Glutamatergic neuron (in vitro differentiated cells): ENCODE data around the gene CEP164. TPM values are rescaled to one million over a fixed set of nuclear protein-coding genes. Genes with fewer than 3 reads are reported as not detected.
A peak's percentile ranks its signal among the peaks of the same experiment; 100 is the strongest.

Experiments
- DNase-seq: peaks from one replicate; pipeline ENCODE4 v3.0.0; 2022
- H3K27ac Mint-ChIP-seq: one replicate; pipeline ENCODE4 v1.8.0; 2020; ENCODE audit warnings: mild to moderate bottlenecking, mixed read lengths, inconsistent platforms; ENCODE audit not compliant: unreplicated experiment
- H3K27me3 Mint-ChIP-seq: one replicate; pipeline ENCODE4 v1.8.0; 2020; ENCODE audit warnings: mild to moderate bottlenecking, moderate library complexity, mixed read lengths, inconsistent platforms; ENCODE audit not compliant: unreplicated experiment
- H3K36me3 Mint-ChIP-seq: one replicate; pipeline ENCODE4 v1.8.0; 2020; ENCODE audit warnings: mild to moderate bottlenecking, mixed read lengths, inconsistent platforms; ENCODE audit not compliant: unreplicated experiment
- H3K4me1 Mint-ChIP-seq: one replicate; pipeline ENCODE4 v1.8.0; 2020; ENCODE audit warnings: mild to moderate bottlenecking, low read depth, mixed read lengths, inconsistent platforms; ENCODE audit not compliant: unreplicated experiment
- H3K4me3 Mint-ChIP-seq: one replicate; pipeline ENCODE4 v1.8.0; 2020; ENCODE audit warnings: mild to moderate bottlenecking, mixed read lengths, inconsistent platforms; ENCODE audit not compliant: unreplicated experiment
- H3K9me3 Mint-ChIP-seq: one replicate; pipeline ENCODE4 v1.8.0; 2020; ENCODE audit warnings: mild to moderate bottlenecking, moderate library complexity, mixed read lengths, inconsistent platforms; ENCODE audit not compliant: unreplicated experiment
- total RNA-seq: library from RNA; stranded (reverse); fragmentation: NEBNext Ultra II Directional; extraction: Animal tissue kit (Norgen Biotek cat#: 25700); gene quantifications from one replicate; pipeline ENCODE4 v1.2.1, GENCODE V29; 2021; ENCODE audit not compliant: unreplicated experiment
- TF ChIP-seq, protein P1 (sequence below): fragments of 200-600 bp; sonication (generic); IDR thresholded peaks from one replicate; pipeline ENCODE4 v1.5.0; 2021; ENCODE audit not compliant: partially characterized antibody, unreplicated experiment

CEP164 gene
- total RNA-seq, 1 donor from 2014 or later = 27.1 TPM

DNA sequence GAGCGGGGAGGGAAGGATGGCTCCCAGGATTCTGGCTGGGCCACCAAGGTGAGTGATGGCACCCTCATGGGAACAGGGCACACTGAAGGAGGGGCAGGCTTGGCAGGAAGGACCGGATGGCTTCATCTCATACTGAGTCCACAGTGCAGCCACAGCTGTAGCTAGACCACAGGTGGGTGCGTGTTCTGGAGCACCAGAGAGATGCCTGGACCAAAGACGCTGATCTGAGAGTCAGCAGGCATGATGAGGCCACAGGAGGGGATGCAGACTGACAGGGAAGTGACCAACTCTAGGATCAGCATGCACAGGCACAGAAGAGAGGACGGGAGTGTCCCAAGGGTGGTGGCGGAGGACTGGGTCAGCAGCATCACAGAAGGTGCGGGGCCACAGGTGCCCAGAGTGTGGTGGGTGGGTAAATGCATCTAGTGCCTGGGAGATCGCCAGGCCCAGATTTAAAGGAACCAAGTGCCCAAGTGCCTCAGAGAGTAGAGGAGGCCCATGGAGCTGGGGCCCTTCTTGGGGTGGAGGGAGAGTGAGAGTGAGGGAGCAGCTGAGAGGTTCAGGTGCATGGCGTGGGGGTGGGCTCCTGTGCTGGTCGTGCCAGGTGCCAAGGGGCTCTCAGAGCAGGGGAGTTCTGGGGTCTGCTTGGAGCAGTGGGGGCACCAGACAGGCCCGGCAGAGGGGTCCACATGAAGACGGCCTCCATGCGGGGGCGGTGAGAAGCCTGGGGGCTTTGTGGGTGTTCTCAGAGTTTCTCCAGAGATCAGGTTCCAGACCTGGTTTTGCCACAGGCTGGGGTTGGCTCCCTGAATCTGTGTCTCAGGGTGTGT, 113.7 kb downstream of the CEP164 start:
- peaks cover 8% of the 10 kb centered on the region for H3K27me3 Mint-ChIP-seq
- H3K9me3 Mint-ChIP-seq = peaks cover 4% of the 10 kb centered on the region
- TF ChIP-seq, protein P1, sequence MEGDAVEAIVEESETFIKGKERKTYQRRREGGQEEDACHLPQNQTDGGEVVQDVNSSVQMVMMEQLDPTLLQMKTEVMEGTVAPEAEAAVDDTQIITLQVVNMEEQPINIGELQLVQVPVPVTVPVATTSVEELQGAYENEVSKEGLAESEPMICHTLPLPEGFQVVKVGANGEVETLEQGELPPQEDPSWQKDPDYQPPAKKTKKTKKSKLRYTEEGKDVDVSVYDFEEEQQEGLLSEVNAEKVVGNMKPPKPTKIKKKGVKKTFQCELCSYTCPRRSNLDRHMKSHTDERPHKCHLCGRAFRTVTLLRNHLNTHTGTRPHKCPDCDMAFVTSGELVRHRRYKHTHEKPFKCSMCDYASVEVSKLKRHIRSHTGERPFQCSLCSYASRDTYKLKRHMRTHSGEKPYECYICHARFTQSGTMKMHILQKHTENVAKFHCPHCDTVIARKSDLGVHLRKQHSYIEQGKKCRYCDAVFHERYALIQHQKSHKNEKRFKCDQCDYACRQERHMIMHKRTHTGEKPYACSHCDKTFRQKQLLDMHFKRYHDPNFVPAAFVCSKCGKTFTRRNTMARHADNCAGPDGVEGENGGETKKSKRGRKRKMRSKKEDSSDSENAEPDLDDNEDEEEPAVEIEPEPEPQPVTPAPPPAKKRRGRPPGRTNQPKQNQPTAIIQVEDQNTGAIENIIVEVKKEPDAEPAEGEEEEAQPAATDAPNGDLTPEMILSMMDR = no peak
- H3K27ac Mint-ChIP-seq = no peak overlapping the region
- no peaks in the 10 kb centered on the region for H3K36me3 Mint-ChIP-seq
- no peak overlapping the region for H3K4me3 Mint-ChIP-seq
- DNase-seq = no peak
- H3K4me1 Mint-ChIP-seq = peaks cover 9% of the 10 kb centered on the region

- Mint-ChIP-seq H3K4me1 (peaks cover 9% of the 10 kb centered on the region), H3K9me3 (peaks cover 4% of the 10 kb centered on the region), H3K4me3 (no peak overlapping the region), H3K36me3 (no peaks in the 10 kb centered on the region), H3K27me3 (peaks cover 8% of the 10 kb centered on the region), H3K27ac (no peak overlapping the region)
- TF ChIP-seq, protein P1 = no peak
- DNase-seq = no peak
Observed at GRCh38 chr11:117442049-117442868, 114.6 kb downstream of the CEP164 start.

DNA sequence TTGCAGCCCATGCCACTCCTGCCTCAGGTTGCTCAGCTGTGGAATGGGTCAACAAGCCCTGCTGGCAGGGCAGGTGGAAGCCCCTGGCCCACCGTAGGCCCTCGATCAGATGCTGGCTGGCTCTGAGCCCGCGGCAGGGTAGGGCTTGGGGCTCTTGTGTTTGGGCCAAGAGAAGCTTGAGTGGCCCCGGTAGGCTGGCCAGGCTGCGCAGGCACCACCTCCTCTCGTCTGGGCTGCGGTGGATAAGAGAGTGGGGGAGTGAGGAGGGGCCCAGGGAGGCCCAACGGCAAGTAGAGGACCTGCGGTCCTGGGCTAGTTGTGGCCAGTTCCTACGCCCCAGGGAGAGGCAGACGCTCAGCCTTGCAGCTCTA, 115.2 kb downstream of the CEP164 start:
- Mint-ChIP-seq H3K27ac (no peak overlapping the region), H3K9me3 (peaks cover 7% of the 10 kb centered on the region), H3K4me1 (peaks cover 9% of the 10 kb centered on the region), H3K4me3 (no peak overlapping the region), H3K36me3 (no peaks in the 10 kb centered on the region), H3K27me3 (peaks cover 8% of the 10 kb centered on the region)
- DNase-seq = no peak
- TF ChIP-seq, protein P1 = no peak

- H3K27me3 Mint-ChIP-seq = peaks cover 8% of the 10 kb centered on the region
- H3K27ac Mint-ChIP-seq = peak overlapping the region; percentile 62
- H3K36me3 Mint-ChIP-seq = no peaks in the 10 kb centered on the region
- H3K9me3 Mint-ChIP-seq = peaks cover 7% of the 10 kb centered on the region
- TF ChIP-seq, protein P1 = peak; percentile 65
- DNase-seq = peak; percentile 85
- H3K4me3 Mint-ChIP-seq = no peak overlapping the region
- peaks cover 9% of the 10 kb centered on the region for H3K4me1 Mint-ChIP-seq
Observed at GRCh38 chr11:117443266-117444186, 115.9 kb downstream of the CEP164 start.
